ENCODE results near the gene PARP1. TPM values are rescaled to one million over a fixed set of nuclear protein-coding genes. Genes with fewer than 3 reads are reported as not detected.
A peak's percentile ranks its signal among the peaks of the same experiment; 100 is the strongest.

PARP1 gene
- total and polyA plus RNA-seq, 9 donors, result 24.7 to 74.6 (median 63.1) TPM

DNA sequence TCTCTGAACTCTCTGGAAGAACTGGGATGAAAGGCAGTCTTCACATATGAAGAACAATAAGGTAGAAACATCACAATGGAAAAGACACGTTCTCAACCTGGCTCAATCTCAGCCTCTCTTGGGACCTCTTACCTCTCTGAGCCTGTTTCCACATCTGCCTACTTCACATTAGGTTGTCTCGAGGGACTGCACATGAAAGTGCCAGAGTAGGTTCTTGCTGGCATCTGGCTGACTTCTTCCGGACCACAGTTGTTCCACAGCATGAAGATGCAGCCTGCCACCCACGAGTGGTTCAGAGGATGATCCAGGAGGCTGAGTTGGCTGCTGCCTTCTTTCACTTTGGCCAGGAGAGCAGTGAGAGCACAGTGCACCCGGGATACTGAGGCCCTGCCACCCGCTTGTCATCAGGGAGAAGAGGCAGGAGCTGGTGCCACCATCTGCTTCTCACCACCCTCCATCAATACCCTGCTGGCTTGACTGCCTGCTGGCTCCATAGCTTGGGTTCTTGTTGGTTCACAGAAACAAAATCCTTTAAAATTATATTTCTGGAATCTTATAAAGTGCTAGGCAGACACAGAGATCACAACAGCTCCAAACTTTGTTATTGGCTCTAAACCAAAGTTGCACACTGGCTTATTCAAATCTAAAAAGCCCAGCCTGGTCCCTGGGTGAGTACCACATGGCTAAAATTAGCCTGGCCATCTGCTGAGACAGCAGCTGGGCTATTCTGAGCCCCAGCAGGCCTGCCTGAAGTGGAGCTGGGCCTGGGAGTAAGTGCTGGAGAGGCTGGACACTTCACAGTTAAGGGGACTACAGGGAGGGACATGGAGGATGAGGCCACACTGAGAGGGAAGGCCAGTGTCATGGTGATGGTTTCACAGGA lies 52.0 kb downstream of the PARP1 start:
- 74 to 84% (median 77%) methylated on average over 6 of the region's 6 CpGs for WGBS, 3 donors
- intact Hi-C loops (cut with DNase I), result no loop called here
- Histone ChIP-seq H3K36me3 (no peaks in the 10 kb centered on the region), H3K4me1 (ENCODE audit: insufficient read depth) (peaks cover 4% of the 10 kb centered on the region), H3K27ac (no peak overlapping the region), H3K9me3 (no peaks in the 10 kb centered on the region), H3K4me3 (no peak overlapping the region), H3K27me3 (no peaks in the 10 kb centered on the region)
- peak in 2 of 5 donors; percentile 36 to 45 for DNase-seq
- TF ChIP-seq, protein P1, sequence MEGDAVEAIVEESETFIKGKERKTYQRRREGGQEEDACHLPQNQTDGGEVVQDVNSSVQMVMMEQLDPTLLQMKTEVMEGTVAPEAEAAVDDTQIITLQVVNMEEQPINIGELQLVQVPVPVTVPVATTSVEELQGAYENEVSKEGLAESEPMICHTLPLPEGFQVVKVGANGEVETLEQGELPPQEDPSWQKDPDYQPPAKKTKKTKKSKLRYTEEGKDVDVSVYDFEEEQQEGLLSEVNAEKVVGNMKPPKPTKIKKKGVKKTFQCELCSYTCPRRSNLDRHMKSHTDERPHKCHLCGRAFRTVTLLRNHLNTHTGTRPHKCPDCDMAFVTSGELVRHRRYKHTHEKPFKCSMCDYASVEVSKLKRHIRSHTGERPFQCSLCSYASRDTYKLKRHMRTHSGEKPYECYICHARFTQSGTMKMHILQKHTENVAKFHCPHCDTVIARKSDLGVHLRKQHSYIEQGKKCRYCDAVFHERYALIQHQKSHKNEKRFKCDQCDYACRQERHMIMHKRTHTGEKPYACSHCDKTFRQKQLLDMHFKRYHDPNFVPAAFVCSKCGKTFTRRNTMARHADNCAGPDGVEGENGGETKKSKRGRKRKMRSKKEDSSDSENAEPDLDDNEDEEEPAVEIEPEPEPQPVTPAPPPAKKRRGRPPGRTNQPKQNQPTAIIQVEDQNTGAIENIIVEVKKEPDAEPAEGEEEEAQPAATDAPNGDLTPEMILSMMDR (IDR thresholded peaks at IDR 0.05), result no peak
- TF ChIP-seq EP300 (IDR thresholded peaks at IDR 0.05) (no peak), POLR2A (IDR thresholded peaks at IDR 0.05) (no peak)

DNA sequence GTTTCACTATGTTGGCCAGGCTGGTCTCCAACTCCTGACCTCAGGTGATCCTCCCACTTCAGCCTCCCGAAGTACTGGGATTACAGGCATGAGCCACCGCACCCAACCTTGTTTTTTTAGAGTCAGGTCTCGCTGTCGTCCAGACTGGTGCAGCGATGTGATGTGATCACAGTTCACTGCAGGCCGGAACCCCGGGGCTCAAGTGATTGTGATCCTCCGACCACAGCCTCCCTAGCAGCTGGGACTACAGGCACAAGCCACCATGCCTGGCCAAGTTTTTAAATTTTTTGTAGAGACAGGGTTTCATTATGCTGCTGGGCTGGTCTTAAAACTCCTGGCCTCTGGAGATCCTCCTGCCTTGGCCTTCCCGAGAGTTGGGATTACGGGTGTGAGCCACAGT lies 52.9 kb downstream of the PARP1 start:
- H3K27ac ChIP-seq, result no peak overlapping the region
- H3K9me3 ChIP-seq, result no peaks in the 10 kb centered on the region
- DNase-seq, result no peak
- no peaks in the 10 kb centered on the region for H3K36me3 ChIP-seq
- TF ChIP-seq EP300 (IDR thresholded peaks at IDR 0.05) (no peak), POLR2A (IDR thresholded peaks at IDR 0.05) (no peak)
- TF ChIP-seq, protein P1 (IDR thresholded peaks at IDR 0.05), result no peak
- H3K27me3 ChIP-seq, result no peaks in the 10 kb centered on the region
- intact Hi-C loops (cut with DNase I), result no loop called here
- WGBS, 3 donors, result 93 to 95% (median 93%) methylated on average over 10 of the region's 10 CpGs
- H3K4me3 ChIP-seq, result no peak overlapping the region
- peaks cover 6% of the 10 kb centered on the region for H3K4me1 ChIP-seq (ENCODE audit: insufficient read depth)

DNA sequence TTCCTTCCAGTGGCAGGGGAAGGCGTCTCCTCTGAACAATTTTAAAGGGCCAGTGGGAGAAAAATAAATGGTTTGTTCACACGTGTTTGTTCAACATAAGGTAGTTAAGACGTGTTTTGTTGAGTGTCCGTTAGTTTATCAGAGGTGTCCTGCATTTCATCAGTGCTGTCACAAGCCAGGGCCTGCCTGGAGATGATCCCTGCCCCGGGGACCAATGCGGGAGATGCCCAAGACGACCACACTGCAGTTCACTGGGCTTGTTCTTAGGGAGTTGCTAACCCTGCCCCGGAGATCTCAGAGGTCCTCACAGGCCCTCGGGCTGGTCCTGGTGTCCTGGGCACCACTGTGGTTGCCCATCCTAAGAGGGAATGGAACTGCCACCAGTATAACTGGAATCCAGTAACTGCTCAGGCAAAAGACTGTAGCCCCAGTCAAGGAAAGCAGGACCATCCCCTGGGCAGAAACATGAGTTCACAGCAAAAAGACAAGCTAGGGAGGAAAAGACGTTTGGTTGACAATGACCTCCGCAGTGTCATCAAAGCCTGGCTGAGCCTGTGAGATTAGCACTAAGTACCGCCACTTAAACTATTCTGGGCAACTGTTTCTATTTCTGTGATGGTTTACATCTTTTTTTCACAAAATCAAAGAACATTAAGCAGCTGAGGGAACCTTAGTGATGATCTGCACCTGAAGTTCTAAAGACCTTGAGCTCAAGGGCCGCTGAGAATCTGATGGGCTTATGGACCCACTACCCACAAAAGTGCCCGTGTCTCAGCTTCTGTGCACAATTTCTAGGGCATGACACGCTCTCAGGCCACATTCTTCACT lies 54.0 kb downstream of the PARP1 start:
- TF ChIP-seq, protein P1 (IDR thresholded peaks at IDR 0.05), result no peak
- TF ChIP-seq POLR2A (IDR thresholded peaks at IDR 0.05) (no peak), EP300 (IDR thresholded peaks at IDR 0.05) (no peak)
- Histone ChIP-seq H3K9me3 (no peaks in the 10 kb centered on the region), H3K36me3 (no peaks in the 10 kb centered on the region), H3K27ac (no peak overlapping the region), H3K27me3 (no peaks in the 10 kb centered on the region), H3K4me1 (ENCODE audit: insufficient read depth) (peaks cover 10% of the 10 kb centered on the region), H3K4me3 (no peak overlapping the region)
- intact Hi-C loops (cut with DNase I), result no loop called here
- no peak for DNase-seq
- WGBS, 3 donors, result 61 to 72% (median 66%) methylated on average over 15 of the region's 15 CpGs

DNA sequence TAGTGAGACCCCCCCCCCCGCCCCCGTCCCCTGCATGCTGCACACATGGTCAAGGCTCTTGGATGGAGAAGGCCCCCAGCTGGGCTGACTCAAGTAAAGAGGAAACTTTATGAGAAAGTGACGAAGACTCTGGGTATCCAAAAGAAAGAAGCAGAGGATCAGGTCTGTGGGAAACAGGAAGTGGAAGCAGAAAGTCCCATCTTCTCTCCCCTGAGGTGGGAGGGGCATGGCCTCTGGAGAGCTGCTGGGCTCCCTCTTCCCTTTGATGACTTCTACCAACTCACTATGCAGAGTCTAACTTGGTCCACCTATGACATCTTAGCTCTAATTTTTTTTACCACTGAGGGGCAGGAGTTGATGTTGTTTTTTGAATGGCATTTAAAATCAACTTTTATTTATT lies 56.2 kb downstream of the PARP1 start:
- Histone ChIP-seq H3K36me3 (no peaks in the 10 kb centered on the region), H3K27me3 (no peaks in the 10 kb centered on the region), H3K4me3 (no peak overlapping the region), H3K4me1 (ENCODE audit: insufficient read depth) (peaks cover 10% of the 10 kb centered on the region), H3K9me3 (no peaks in the 10 kb centered on the region), H3K27ac (no peak overlapping the region)
- no peak for DNase-seq
- intact Hi-C loops (cut with DNase I), result no loop called here
- TF ChIP-seq EP300 (IDR thresholded peaks at IDR 0.05) (no peak), POLR2A (IDR thresholded peaks at IDR 0.05) (no peak)
- TF ChIP-seq, protein P1 (IDR thresholded peaks at IDR 0.05), result no peak
- WGBS, 3 donors, result 53 to 65% (median 58%) methylated on average over 3 of the region's 3 CpGs
